HL-60 (cell line): ENCODE data around the gene GPR171.

ENCODE experiments used
- DNase-seq, 2 experiments: peaks; one replicate each; pipeline ENCODE4 v3.0.0-alpha.2; 2010 to 2020; ENCODE audit warnings: low read depth in 1 of 2, low spot score in 1 of 2
- H3K27ac ChIP-seq: fragments of 250-450 bp; sonication (Bioruptor Pico); replicated peaks from 2 replicates; pipeline ENCODE4 v1.5.1; 2020; ENCODE audit warnings: mild to moderate bottlenecking, moderate library complexity
- H3K27me3 ChIP-seq: fragments of 250-450 bp; sonication (Bioruptor Pico); 2 replicates; pipeline ENCODE4 v1.5.1; 2021; ENCODE audit warnings: mild to moderate bottlenecking, moderate library complexity; ENCODE audit not compliant: insufficient read depth, poor library complexity, severe bottlenecking
- H3K4me3 ChIP-seq: replicated peaks from 2 replicates; pipeline ENCODE4 v1.5.1; 2011; ENCODE audit warnings: mild to moderate bottlenecking, control low read depth, low read length; ENCODE audit not compliant: insufficient read depth
- GABPA ChIP-seq: IDR thresholded peaks from 2 replicates; pipeline ENCODE4 v1.6.1; 2012; ENCODE audit warnings: low read depth
- POLR2AphosphoS5 ChIP-seq: IDR thresholded peaks from 2 replicates; pipeline ENCODE4 v1.6.1; 2012; ENCODE audit warnings: low read depth
- SPI1 ChIP-seq: IDR thresholded peaks from 2 replicates; pipeline ENCODE4 v1.6.1; 2012; ENCODE audit warnings: low read depth, mild to moderate bottlenecking, borderline replicate concordance
- TF ChIP-seq, protein P1 (sequence below): IDR thresholded peaks from 2 replicates; pipeline ENCODE4 v1.6.1; 2012; ENCODE audit warnings: low read depth; ENCODE audit not compliant: insufficient replicate concordance
- TF ChIP-seq, protein P2 (sequence below): IDR thresholded peaks from one replicate; pipeline ENCODE4 v1.5.1; 2011; ENCODE audit warnings: low read length, control low read depth, inconsistent platforms; ENCODE audit not compliant: insufficient read depth

Gene GPR171

DNA sequence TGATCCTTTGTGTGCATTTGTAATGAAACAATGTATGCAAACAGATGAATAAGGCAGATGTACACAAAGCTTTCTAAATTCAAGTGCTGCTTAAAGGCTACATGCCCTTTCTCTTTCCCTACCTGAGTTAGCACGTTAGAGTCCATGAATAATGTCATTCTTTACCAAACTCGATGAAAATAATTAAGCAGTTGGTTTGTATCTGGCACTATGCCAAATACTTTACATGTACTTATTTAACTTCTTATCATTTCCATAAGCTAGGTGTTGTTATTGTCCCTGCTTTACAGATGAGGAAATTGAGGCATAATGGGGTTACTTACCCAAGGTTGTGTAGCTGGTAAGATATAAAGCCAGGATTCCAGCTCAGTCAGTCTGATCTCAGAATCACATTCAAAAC is 2.4 kb downstream of the GPR171 start:
- no peak for DNase-seq
- TF ChIP-seq, protein P1, sequence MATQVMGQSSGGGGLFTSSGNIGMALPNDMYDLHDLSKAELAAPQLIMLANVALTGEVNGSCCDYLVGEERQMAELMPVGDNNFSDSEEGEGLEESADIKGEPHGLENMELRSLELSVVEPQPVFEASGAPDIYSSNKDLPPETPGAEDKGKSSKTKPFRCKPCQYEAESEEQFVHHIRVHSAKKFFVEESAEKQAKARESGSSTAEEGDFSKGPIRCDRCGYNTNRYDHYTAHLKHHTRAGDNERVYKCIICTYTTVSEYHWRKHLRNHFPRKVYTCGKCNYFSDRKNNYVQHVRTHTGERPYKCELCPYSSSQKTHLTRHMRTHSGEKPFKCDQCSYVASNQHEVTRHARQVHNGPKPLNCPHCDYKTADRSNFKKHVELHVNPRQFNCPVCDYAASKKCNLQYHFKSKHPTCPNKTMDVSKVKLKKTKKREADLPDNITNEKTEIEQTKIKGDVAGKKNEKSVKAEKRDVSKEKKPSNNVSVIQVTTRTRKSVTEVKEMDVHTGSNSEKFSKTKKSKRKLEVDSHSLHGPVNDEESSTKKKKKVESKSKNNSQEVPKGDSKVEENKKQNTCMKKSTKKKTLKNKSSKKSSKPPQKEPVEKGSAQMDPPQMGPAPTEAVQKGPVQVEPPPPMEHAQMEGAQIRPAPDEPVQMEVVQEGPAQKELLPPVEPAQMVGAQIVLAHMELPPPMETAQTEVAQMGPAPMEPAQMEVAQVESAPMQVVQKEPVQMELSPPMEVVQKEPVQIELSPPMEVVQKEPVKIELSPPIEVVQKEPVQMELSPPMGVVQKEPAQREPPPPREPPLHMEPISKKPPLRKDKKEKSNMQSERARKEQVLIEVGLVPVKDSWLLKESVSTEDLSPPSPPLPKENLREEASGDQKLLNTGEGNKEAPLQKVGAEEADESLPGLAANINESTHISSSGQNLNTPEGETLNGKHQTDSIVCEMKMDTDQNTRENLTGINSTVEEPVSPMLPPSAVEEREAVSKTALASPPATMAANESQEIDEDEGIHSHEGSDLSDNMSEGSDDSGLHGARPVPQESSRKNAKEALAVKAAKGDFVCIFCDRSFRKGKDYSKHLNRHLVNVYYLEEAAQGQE, result no peak
- TF ChIP-seq, protein P2, sequence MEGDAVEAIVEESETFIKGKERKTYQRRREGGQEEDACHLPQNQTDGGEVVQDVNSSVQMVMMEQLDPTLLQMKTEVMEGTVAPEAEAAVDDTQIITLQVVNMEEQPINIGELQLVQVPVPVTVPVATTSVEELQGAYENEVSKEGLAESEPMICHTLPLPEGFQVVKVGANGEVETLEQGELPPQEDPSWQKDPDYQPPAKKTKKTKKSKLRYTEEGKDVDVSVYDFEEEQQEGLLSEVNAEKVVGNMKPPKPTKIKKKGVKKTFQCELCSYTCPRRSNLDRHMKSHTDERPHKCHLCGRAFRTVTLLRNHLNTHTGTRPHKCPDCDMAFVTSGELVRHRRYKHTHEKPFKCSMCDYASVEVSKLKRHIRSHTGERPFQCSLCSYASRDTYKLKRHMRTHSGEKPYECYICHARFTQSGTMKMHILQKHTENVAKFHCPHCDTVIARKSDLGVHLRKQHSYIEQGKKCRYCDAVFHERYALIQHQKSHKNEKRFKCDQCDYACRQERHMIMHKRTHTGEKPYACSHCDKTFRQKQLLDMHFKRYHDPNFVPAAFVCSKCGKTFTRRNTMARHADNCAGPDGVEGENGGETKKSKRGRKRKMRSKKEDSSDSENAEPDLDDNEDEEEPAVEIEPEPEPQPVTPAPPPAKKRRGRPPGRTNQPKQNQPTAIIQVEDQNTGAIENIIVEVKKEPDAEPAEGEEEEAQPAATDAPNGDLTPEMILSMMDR, result no peak
- TF ChIP-seq SPI1 (no peak), POLR2AphosphoS5 (no peak), GABPA (no peak)
- no peak overlapping the region for H3K27ac ChIP-seq
- H3K27me3 ChIP-seq, result no peaks in the 10 kb centered on the region
- H3K4me3 ChIP-seq, result no peak overlapping the region

DNA sequence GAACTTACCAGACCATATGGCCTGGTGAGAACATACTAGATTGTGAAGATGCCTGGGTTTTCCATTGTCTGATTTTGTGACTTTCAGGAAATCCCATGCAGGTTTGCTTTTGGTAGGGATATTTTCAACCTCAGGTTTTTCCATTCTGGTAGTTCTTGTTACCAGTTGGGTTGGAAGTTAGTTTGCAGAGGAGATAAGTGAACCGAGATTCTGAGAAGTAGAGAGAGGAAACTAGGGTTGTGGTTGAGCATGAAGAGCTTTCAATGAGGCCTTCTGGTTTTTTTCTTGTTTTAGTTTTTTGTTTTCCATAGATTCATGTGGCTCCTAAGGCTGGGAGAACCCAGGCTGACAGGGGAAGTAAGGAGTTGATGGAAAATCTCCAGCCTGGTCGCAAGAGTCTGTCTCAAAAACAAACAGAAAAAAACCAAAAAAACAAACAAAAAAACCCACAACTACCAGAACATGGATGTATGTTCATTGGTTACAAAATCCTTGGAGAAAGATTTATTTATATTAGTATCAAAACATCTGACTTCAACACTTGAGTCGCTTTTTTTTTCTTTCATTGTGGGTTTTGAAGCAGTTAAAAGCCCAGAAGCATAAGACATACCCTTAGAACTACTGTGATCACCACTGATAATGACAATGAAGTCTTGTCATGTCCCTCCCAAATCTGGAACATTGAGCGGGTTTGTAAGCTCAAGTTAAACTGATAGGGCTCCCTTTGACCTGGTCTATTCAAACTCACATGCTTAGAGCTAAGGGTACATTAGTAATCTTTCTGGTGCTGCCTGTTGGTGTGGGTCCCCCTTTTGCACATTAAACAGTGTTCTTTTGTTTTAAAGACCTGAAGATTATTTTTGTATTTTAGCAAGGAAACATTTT is 3.2 kb downstream of the GPR171 start:
- no peak for DNase-seq
- Histone ChIP-seq H3K27ac (no peak overlapping the region), H3K27me3 (no peaks in the 10 kb centered on the region), H3K4me3 (no peak overlapping the region)
- TF ChIP-seq, protein P2, result no peak
- TF ChIP-seq POLR2AphosphoS5 (no peak), GABPA (no peak), SPI1 (no peak)

DNA sequence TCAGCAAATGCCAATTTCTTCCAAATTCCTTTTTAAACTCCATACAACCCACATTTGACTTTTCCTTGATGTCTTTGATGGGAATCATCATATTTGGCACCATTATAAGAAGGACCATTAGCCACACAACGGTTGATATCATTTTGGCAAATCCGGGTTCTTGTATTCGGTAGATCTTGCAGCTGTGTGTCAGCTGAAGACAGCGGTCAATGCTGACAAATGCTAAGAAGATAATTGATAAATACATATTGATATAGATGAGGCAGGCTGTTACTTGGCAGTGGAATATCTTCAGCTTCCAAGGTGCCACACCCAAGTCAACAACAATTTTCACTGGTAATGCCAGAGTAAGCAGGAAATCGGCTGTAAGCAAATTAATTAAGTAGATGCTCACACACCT is 4.2 kb downstream of the GPR171 start:
- Histone ChIP-seq H3K27me3 (no peaks in the 10 kb centered on the region), H3K27ac (no peak overlapping the region), H3K4me3 (no peak overlapping the region)
- no peak for TF ChIP-seq SPI1
- no peak for TF ChIP-seq GABPA
- TF ChIP-seq, protein P2, result no peak
- no peak for TF ChIP-seq POLR2AphosphoS5
- TF ChIP-seq, protein P1, result no peak
- DNase-seq, result no peak
